BLaER1 treated with 17β-estradiol and CSF1 and Interleukin-3, amounts not matched to agents 10 nM and 100 nM (cell line): Measurements from ENCODE around the gene RELL2.

Source experiments
- H3K27ac ChIP-seq, 11 experiments: shearing (Covaris generic); formaldehyde crosslinking; 2 replicates each; pipeline ENCODE4 v1.8.1; 2022
- H3K27me3 ChIP-seq, 11 experiments: shearing (Covaris generic); formaldehyde crosslinking; 2 replicates each; pipeline ENCODE4 v1.8.1; 2022
- H3K36me3 ChIP-seq, 11 experiments: shearing (Covaris generic); formaldehyde crosslinking; 2 replicates each; pipeline ENCODE4 v1.8.1; 2022
- H3K4me1 ChIP-seq, 10 experiments: shearing (Covaris generic); formaldehyde crosslinking; 2 replicates each; pipeline ENCODE4 v1.8.1; 2022
- H3K4me2 ChIP-seq, 11 experiments: shearing (Covaris generic); formaldehyde crosslinking; 2 replicates each; pipeline ENCODE4 v1.8.1; 2022
- H3K4me3 ChIP-seq, 10 experiments: shearing (Covaris generic); formaldehyde crosslinking; 2 replicates each; pipeline ENCODE4 v1.8.1; 2022
- H3K9ac ChIP-seq, 11 experiments: shearing (Covaris generic); formaldehyde crosslinking; 2 replicates each; pipeline ENCODE4 v1.8.1; 2022
- H3K9me3 ChIP-seq, 11 experiments: shearing (Covaris generic); formaldehyde crosslinking; replicated peaks in 1 of 11; 2 replicates each; pipeline ENCODE4 v1.8.1; 2022
- H4K20me1 ChIP-seq, 11 experiments: shearing (Covaris generic); formaldehyde crosslinking; 2 replicates each; pipeline ENCODE4 v1.8.1; 2022
- Cebpa-rat ChIP-seq, 11 experiments: shearing (Covaris generic); IDR thresholded peaks; 2 replicates each; pipeline ENCODE4 v1.8.1; 2022

RELL2 gene

GRCh38 chr5:141668601-141669265 lies 31.9 kb downstream of the RELL2 start:
- Histone ChIP-seq H3K36me3 (peaks cover 0 to 77% (median 10%) of the 10 kb centered on the region in 11 experiments; a peak in 12 of 22 replicates), H3K27ac (no peak overlapping the region), H3K27me3 (no peaks in the 10 kb centered on the region), H3K4me2 (no peak overlapping the region), H3K9me3 (no peaks in the 10 kb centered on the region), H4K20me1 (peaks cover 0 to 38% (median 0%) of the 10 kb centered on the region in 11 experiments; a peak in 3 of 22 replicates), H3K9ac (no peak overlapping the region), H3K4me1 (peaks cover 4 to 15% (median 10%) of the 10 kb centered on the region in 10 experiments; a peak in 14 of 20 replicates), H3K4me3 (no peak overlapping the region)
- TF ChIP-seq Cebpa-rat (IDR thresholded peaks at IDR 0.05) = no peak

GRCh38 chr5:141669520-141669919 lies 32.7 kb downstream of the RELL2 start:
- Histone ChIP-seq H3K4me2 (no peak overlapping the region), H3K4me1 (peaks cover 4 to 15% (median 10%) of the 10 kb centered on the region in 10 experiments; a peak in 14 of 20 replicates), H3K9ac (no peak overlapping the region), H3K9me3 (no peaks in the 10 kb centered on the region), H3K27ac (no peak overlapping the region), H3K4me3 (no peak overlapping the region), H4K20me1 (peaks cover 0 to 38% (median 0%) of the 10 kb centered on the region in 11 experiments; a peak in 3 of 22 replicates), H3K27me3 (no peaks in the 10 kb centered on the region), H3K36me3 (peaks cover 0 to 77% (median 5%) of the 10 kb centered on the region in 11 experiments; a peak in 12 of 22 replicates)
- TF ChIP-seq Cebpa-rat (IDR thresholded peaks at IDR 0.05) = no peak

DNA sequence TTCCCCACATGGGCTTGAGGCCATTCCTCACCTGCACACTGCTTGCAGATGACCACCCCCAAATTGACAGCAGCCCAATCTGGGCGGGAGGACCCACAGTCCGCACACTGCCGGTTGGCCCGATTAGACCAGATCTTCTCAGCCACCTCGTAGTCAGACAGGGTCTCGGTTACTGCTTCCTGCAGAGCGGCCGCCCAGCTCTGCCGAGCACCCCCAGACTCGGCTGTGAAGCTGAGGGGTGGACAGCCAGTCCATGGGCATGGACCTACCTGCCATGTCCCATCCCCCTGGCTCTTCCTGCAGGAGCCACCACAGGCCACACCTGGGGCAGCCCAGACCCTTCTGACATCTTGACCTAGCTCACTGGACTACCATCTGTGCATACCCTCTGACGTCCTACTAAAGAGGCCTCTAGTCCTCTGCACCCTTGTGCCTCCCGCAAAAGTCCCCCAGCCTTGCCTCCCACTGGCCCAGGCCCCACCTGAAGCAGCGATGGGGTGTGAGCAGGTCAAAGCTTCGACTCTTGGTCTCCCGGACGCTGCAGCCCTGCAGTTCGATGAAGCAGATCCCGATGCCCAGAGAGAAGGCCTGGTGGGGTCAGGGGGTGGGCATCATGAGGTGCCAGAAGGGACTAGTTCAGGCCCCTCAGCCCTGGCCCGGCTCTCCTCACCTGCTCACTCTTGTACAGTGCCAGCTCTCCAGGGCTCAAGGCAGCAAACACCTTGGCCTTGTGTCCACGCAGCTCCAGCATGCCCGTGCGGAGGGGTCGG lies 35.5 kb downstream of the RELL2 start:
- no peaks in the 10 kb centered on the region for H3K27me3 ChIP-seq
- no peaks in the 10 kb centered on the region for H3K9me3 ChIP-seq
- H3K9ac ChIP-seq = no peak overlapping the region
- H4K20me1 ChIP-seq = peaks cover 0 to 43% (median 0%) of the 10 kb centered on the region in 11 experiments; a peak in 3 of 22 replicates
- no peak for TF ChIP-seq Cebpa-rat (IDR thresholded peaks at IDR 0.05)
- H3K27ac ChIP-seq = no peak overlapping the region
- H3K36me3 ChIP-seq = peaks cover 0 to 87% (median 5%) of the 10 kb centered on the region in 11 experiments; a peak in 11 of 22 replicates
- H3K4me1 ChIP-seq = peaks cover 0 to 10% (median 9%) of the 10 kb centered on the region in 10 experiments; a peak in 9 of 20 replicates
- no peak overlapping the region for H3K4me3 ChIP-seq
- H3K4me2 ChIP-seq = no peak overlapping the region

GRCh38 chr5:141672841-141673813 lies 36.3 kb downstream of the RELL2 start:
- Histone ChIP-seq H3K9me3 (no peaks in the 10 kb centered on the region), H3K4me1 (peaks cover 0 to 10% (median 9%) of the 10 kb centered on the region in 10 experiments; a peak in 9 of 20 replicates), H3K27me3 (no peaks in the 10 kb centered on the region), H3K4me2 (peak overlapping the region in 2 of 11 experiments; percentile 6 to 22; a peak in 2 of 22 replicates), H3K27ac (no peak overlapping the region), H3K36me3 (peaks cover 0 to 94% (median 5%) of the 10 kb centered on the region in 11 experiments; a peak in 11 of 22 replicates), H3K9ac (no peak overlapping the region), H4K20me1 (peaks cover 0 to 46% (median 0%) of the 10 kb centered on the region in 11 experiments; a peak in 3 of 22 replicates), H3K4me3 (no peak overlapping the region)
- no peak for TF ChIP-seq Cebpa-rat (IDR thresholded peaks at IDR 0.05)

DNA sequence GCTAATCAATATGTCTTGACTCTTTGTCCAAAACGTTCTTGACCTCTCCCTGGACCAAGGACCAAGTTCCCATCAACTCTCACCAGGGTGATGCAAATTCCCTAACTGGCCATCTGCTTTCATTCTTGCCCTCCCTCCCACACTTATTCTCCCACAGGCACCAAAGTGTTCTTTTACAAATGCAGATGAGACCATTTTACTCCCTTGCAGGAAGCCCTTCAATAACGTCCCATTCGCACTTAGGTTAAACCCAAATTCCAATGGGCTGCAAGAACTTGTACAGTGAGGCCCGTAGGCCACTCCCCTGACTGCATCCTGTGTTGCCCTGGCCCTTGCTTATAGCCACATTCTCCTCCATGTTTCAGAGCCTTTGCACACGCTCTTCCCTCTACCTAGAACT lies 38.0 kb downstream of the RELL2 start:
- no peak overlapping the region for H3K27ac ChIP-seq
- peaks cover 5 to 17% (median 13%) of the 10 kb centered on the region in 10 experiments; a peak in 17 of 20 replicates for H3K4me1 ChIP-seq
- no peak overlapping the region for H3K4me3 ChIP-seq
- H4K20me1 ChIP-seq = peaks cover 0 to 42% (median 0%) of the 10 kb centered on the region in 11 experiments; a peak in 3 of 22 replicates
- H3K9ac ChIP-seq = no peak overlapping the region
- H3K27me3 ChIP-seq = no peaks in the 10 kb centered on the region
- TF ChIP-seq Cebpa-rat (IDR thresholded peaks at IDR 0.05) = no peak
- H3K36me3 ChIP-seq = peaks cover 0 to 91% (median 7%) of the 10 kb centered on the region in 11 experiments; a peak in 11 of 22 replicates
- H3K4me2 ChIP-seq = no peak overlapping the region
- H3K9me3 ChIP-seq = no peaks in the 10 kb centered on the region

GRCh38 chr5:141675672-141676071 lies 38.9 kb downstream of the RELL2 start:
- H3K4me2 ChIP-seq = no peak overlapping the region
- peaks cover 0 to 82% (median 7%) of the 10 kb centered on the region in 11 experiments; a peak in 10 of 22 replicates for H3K36me3 ChIP-seq
- peaks cover 0 to 42% (median 0%) of the 10 kb centered on the region in 11 experiments; a peak in 3 of 22 replicates for H4K20me1 ChIP-seq
- H3K4me3 ChIP-seq = no peak overlapping the region
- H3K4me1 ChIP-seq = peaks cover 14 to 27% (median 22%) of the 10 kb centered on the region in 10 experiments
- no peaks in the 10 kb centered on the region for H3K9me3 ChIP-seq
- H3K27ac ChIP-seq = no peak overlapping the region
- no peak for TF ChIP-seq Cebpa-rat (IDR thresholded peaks at IDR 0.05)
- H3K9ac ChIP-seq = no peak overlapping the region
- H3K27me3 ChIP-seq = no peaks in the 10 kb centered on the region

- Histone ChIP-seq H4K20me1 (peaks cover 0 to 38% (median 0%) of the 10 kb centered on the region in 11 experiments; a peak in 3 of 22 replicates), H3K9me3 (no peaks in the 10 kb centered on the region), H3K4me3 (no peak overlapping the region), H3K4me1 (peaks cover 27 to 41% (median 38%) of the 10 kb centered on the region in 10 experiments), H3K27me3 (no peaks in the 10 kb centered on the region), H3K27ac (no peak overlapping the region), H3K9ac (no peak overlapping the region), H3K36me3 (peaks cover 0 to 64% (median 7%) of the 10 kb centered on the region in 11 experiments; a peak in 9 of 22 replicates), H3K4me2 (no peak overlapping the region)
- no peak for TF ChIP-seq Cebpa-rat (IDR thresholded peaks at IDR 0.05)
Measured at GRCh38 chr5:141677415-141677814, 40.6 kb downstream of the RELL2 start.

GRCh38 chr5:141680178-141680577 lies 43.4 kb downstream of the RELL2 start:
- Histone ChIP-seq H3K36me3 (peaks cover 0 to 37% (median 4%) of the 10 kb centered on the region in 11 experiments; a peak in 7 of 22 replicates), H4K20me1 (peaks cover 0 to 33% (median 0%) of the 10 kb centered on the region in 11 experiments; a peak in 3 of 22 replicates), H3K4me2 (peak overlapping the region; percentile 90 to 100 (median 99)), H3K4me1 (peaks cover 49 to 59% (median 56%) of the 10 kb centered on the region in 10 experiments), H3K9me3 (no peaks in the 10 kb centered on the region), H3K9ac (peak overlapping the region in 3 of 11 experiments; percentile 73 to 83 (median 79); a peak in 6 of 22 replicates), H3K27me3 (no peaks in the 10 kb centered on the region), H3K4me3 (peak overlapping the region in 2 of 10 experiments; percentile 65 to 71; a peak in 5 of 20 replicates), H3K27ac (peak overlapping the region in 1 of 11 experiments; percentile 87; a peak in 1 of 22 replicates)
- no peak for TF ChIP-seq Cebpa-rat (IDR thresholded peaks at IDR 0.05)
